ENCODE results near the gene SLC6A6.

Gene SLC6A6

GRCh38 chr3:14535616-14536015, 133.2 kb downstream of the SLC6A6 start:
- TF ChIP-seq, protein P1, sequence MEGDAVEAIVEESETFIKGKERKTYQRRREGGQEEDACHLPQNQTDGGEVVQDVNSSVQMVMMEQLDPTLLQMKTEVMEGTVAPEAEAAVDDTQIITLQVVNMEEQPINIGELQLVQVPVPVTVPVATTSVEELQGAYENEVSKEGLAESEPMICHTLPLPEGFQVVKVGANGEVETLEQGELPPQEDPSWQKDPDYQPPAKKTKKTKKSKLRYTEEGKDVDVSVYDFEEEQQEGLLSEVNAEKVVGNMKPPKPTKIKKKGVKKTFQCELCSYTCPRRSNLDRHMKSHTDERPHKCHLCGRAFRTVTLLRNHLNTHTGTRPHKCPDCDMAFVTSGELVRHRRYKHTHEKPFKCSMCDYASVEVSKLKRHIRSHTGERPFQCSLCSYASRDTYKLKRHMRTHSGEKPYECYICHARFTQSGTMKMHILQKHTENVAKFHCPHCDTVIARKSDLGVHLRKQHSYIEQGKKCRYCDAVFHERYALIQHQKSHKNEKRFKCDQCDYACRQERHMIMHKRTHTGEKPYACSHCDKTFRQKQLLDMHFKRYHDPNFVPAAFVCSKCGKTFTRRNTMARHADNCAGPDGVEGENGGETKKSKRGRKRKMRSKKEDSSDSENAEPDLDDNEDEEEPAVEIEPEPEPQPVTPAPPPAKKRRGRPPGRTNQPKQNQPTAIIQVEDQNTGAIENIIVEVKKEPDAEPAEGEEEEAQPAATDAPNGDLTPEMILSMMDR (IDR thresholded peaks at IDR 0.05; ENCODE audit: borderline replicate concordance, insufficient read depth, low read depth, low read length): no peak
- H3K4me3 ChIP-seq (ENCODE audit: low read depth, low read length): no peak overlapping the region

GRCh38 chr3:14536055-14536815, 133.8 kb downstream of the SLC6A6 start:
- TF ChIP-seq, protein P1 (IDR thresholded peaks at IDR 0.05; ENCODE audit: borderline replicate concordance, insufficient read depth, low read depth, low read length): no peak
- H3K4me3 ChIP-seq (ENCODE audit: low read depth, low read length): no peak overlapping the region

GRCh38 chr3:14536837-14537589, 134.6 kb downstream of the SLC6A6 start:
- H3K4me3 ChIP-seq (ENCODE audit: low read depth, low read length): no peak overlapping the region
- TF ChIP-seq, protein P1 (IDR thresholded peaks at IDR 0.05; ENCODE audit: borderline replicate concordance, insufficient read depth, low read depth, low read length): no peak

GRCh38 chr3:14537590-14538450, 135.4 kb downstream of the SLC6A6 start:
- TF ChIP-seq, protein P1 (IDR thresholded peaks at IDR 0.05; ENCODE audit: borderline replicate concordance, insufficient read depth, low read depth, low read length): no peak
- H3K4me3 ChIP-seq (ENCODE audit: low read depth, low read length): no peak overlapping the region

- TF ChIP-seq, protein P1 (IDR thresholded peaks at IDR 0.05; ENCODE audit: borderline replicate concordance, insufficient read depth, low read depth, low read length): no peak
- H3K4me3 ChIP-seq (ENCODE audit: low read depth, low read length): no peak overlapping the region
These were observed 136.2 kb downstream of the SLC6A6 start for GRCh38 chr3:14538451-14539088.
